Testis (tissue), 2 donors: ENCODE results near the gene SUSD2.

Experiments
- POLR2A ChIP-seq: fragments of 450-650 bp; IDR thresholded peaks from one replicate; pipeline ENCODE4 v1.6.1; 2017; ENCODE audit warnings: antibody characterized with exemption, mild to moderate bottlenecking, moderate library complexity
- TF ChIP-seq, protein P1 (sequence below), 3 experiments: fragments of 450-650 bp in 2 of 3; fragments of 200-600 bp in 1 of 3; sonication (generic) in 1 of 3; IDR thresholded peaks; one replicate each; pipeline ENCODE4 v1.5.1; 2016 to 2019; ENCODE audit warnings: antibody characterized with exemption in 3 of 3, mild to moderate bottlenecking in 2 of 3, moderate library complexity in 1 of 3

DNA sequence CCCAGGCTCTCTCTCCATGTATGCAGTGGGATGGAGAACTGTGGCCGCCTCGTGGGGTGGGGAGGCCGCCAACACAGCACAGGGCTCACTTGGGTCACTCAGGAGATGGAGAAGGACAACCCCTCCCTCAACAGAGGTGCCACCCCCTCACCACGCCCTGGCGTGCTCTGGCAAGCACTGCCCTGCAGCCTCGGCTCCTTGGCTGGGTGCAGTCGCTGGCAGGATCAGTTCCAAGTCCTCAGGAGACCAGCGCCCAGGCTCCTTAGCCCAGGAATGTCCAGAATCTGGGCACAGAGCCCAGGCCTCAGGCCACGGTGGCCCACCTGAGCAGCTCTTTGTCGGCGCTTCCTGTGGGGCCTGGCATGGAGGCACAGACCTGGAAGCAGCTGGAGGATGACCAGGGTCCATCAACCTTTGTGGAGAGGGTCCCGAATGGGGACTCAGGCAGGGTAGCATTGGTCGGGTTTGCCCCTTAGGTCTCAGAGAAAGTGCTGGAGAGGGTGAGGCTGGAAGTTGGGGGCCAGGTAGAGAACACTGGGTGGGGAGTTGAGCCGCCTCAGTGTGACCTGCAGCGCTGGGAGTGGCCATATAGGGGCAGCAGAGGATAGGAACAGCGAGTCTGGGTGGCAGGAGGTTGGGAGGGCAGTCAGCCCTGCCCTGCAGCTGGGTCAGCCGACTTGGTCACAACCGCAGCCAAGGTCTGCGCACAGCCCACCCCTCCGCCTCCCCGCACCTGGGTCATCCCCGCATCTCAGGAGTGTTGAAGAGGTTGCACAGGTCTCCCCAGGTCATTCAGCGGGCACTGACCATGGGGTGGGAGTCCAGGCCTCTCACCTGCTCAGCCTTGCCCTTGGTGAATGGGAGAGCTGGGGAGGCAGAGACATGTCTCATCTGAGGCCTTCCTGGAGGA is 8.2 kb downstream of the SUSD2 start:
- TF ChIP-seq, protein P1, sequence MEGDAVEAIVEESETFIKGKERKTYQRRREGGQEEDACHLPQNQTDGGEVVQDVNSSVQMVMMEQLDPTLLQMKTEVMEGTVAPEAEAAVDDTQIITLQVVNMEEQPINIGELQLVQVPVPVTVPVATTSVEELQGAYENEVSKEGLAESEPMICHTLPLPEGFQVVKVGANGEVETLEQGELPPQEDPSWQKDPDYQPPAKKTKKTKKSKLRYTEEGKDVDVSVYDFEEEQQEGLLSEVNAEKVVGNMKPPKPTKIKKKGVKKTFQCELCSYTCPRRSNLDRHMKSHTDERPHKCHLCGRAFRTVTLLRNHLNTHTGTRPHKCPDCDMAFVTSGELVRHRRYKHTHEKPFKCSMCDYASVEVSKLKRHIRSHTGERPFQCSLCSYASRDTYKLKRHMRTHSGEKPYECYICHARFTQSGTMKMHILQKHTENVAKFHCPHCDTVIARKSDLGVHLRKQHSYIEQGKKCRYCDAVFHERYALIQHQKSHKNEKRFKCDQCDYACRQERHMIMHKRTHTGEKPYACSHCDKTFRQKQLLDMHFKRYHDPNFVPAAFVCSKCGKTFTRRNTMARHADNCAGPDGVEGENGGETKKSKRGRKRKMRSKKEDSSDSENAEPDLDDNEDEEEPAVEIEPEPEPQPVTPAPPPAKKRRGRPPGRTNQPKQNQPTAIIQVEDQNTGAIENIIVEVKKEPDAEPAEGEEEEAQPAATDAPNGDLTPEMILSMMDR (IDR thresholded peaks at IDR 0.05) = peak; percentile 79 to 88 (median 83)
- TF ChIP-seq POLR2A = no peak
